ENCODE results near the gene ERBB2.

Gene ERBB2

GRCh38 chr17:39699818-39700147 is at the start of gene ERBB2:
TSS of gene ERBB2 (plus strand) at chr17:39700064. CDS start at chr17:39700239, 175 bp downstream.
- peak; percentile 74 for DNase-seq (ENCODE audit: low read depth)

GRCh38 chr17:39650121-39650579 is 49.7 kb upstream of the ERBB2 start:
- peak; percentile 18 for DNase-seq (ENCODE audit: low read depth)

- no peak for DNase-seq (ENCODE audit: low read depth)
Measured at GRCh38 chr17:39651923-39652586, 47.8 kb upstream of the ERBB2 start.

GRCh38 chr17:39652587-39653315 is 47.1 kb upstream of the ERBB2 start:
- DNase-seq (ENCODE audit: low read depth), result peak; percentile 54

- no peak for DNase-seq (ENCODE audit: low read depth)
Measured at GRCh38 chr17:39653316-39653661, 46.6 kb upstream of the ERBB2 start.

- DNase-seq (ENCODE audit: low read depth), result peak; percentile 45
Measured at GRCh38 chr17:39653662-39654331, 46.1 kb upstream of the ERBB2 start.

- no peak for DNase-seq (ENCODE audit: low read depth)
Measured at GRCh38 chr17:39655105-39655504, 44.8 kb upstream of the ERBB2 start.

- DNase-seq (ENCODE audit: low read depth), result no peak
Measured at GRCh38 chr17:39658346-39658745, 41.5 kb upstream of the ERBB2 start.

- no peak for DNase-seq (ENCODE audit: low read depth)
Measured at GRCh38 chr17:39658760-39659159, 41.1 kb upstream of the ERBB2 start.

- no peak for DNase-seq (ENCODE audit: low read depth)
Measured at GRCh38 chr17:39659279-39660010, 40.4 kb upstream of the ERBB2 start.

- DNase-seq (ENCODE audit: low read depth), result no peak
Measured at GRCh38 chr17:39660011-39660360, 39.9 kb upstream of the ERBB2 start.

- DNase-seq (ENCODE audit: low read depth), result peak; percentile 15
Measured at GRCh38 chr17:39660397-39661385, 39.2 kb upstream of the ERBB2 start.

- no peak for DNase-seq (ENCODE audit: low read depth)
Measured at GRCh38 chr17:39661744-39662541, 37.9 kb upstream of the ERBB2 start.

- DNase-seq (ENCODE audit: low read depth), result no peak
Measured at GRCh38 chr17:39662551-39663339, 37.1 kb upstream of the ERBB2 start.

GRCh38 chr17:39663340-39663687 is 36.5 kb upstream of the ERBB2 start:
- no peak for DNase-seq (ENCODE audit: low read depth)

- no peak for DNase-seq (ENCODE audit: low read depth)
Measured at GRCh38 chr17:39663688-39664580, 35.9 kb upstream of the ERBB2 start.

GRCh38 chr17:39664581-39665561 is 35.0 kb upstream of the ERBB2 start, which contains the start of gene TCAP:
TSS of gene TCAP (plus strand) at chr17:39665349. CDS start at chr17:39665360, 11 bp downstream.
- DNase-seq (ENCODE audit: low read depth), result no peak
